HG02970 (cell line): ENCODE data around the gene RASD2.

Experiments
- ATAC-seq: cut with Tn5 transposase; IDR thresholded peaks from one replicate; pipeline ENCODE4 v1.9.1; 2021; ENCODE audit warnings: mild to moderate bottlenecking, moderate library complexity, moderate number of reproducible peaks; ENCODE audit not compliant: unreplicated experiment, low FRiP score

The RASD2 gene

DNA sequence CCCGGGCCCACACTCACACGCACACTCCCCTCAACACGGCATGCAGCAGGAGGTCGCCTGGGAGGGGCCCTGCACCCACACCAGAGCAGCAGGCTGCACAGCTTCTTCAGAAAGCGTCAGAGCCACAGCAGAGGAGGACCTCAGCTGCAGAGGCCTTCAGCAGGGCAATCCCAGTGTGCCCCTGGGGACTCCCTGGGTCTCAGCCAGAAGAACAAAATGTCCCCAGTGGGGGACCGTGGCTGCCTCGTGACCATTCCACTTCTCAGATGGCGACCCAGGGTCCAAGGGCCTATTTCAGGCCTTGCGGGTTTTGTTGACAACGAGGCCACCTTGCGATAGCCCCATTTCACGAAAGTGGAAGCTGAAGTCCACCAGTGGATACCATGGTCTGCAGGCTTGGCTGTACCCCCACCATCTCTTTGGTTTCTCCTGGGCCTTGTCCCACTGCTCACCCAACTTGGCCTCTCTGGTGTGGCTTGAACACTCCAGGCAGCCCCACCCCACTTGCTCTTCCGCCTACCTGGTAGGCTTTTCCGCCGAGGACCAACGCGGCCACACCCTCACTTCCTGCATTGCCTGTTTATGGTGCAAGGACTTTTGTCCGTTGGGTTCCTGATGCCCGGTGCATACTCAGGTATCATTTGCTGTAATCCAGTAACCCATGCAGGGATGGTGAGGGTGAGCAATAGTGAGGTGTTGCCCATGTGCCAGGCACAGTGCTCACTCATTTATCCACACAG, 38.4 kb downstream of the RASD2 start:
- ATAC-seq = no peak

DNA sequence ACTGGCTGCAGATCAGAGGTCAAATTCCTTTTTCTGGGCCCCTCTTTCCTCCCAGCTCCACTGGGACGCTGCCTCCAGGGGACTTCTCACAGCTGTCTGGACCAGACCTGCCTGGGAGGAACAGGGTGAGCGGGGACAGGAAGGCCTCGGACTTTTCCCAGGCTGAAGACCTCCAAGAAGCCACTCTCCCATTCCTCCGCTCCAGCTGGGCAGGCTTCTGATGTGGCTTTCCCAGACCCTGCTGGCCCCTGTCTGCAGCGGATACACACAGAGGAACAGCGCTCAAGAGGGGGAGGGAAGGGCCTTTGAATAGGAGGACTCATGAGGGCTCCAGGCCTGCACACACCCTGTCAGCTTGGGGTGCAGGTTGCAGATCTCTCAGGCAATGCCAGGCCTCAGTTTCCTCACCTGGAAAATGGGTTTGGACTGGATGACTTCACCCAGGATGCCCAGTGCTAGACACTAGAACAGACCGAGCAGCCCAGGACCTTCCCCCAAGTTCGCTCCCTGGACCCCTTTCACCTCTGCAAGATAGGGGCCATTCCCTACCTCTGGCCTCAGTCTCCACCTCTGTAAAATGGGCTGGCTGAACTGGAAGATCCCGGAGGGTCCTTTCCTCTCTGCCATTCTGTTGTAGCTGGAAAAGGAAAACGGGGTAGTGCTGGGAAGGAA, 39.9 kb downstream of the RASD2 start:
- ATAC-seq = no peak

DNA sequence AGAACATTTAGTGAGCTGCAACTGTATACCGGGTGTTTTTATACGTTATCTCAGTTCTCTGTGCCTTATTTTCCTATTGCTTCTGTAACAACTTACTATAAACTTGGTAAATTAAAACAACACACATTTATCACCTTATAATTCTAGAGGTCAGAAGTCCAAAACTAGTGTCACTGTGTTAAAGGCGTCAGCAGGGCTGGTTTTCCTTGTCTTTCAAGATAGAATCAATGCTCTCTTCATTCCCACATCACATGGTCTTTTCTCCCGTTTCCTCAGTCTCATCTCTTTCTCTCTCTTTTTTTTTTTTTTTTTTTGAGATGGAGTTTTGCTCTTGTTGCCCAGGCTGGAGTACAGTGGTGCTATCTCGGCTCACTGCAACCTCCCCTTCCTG, 40.4 kb downstream of the RASD2 start:
- ATAC-seq = no peak

DNA sequence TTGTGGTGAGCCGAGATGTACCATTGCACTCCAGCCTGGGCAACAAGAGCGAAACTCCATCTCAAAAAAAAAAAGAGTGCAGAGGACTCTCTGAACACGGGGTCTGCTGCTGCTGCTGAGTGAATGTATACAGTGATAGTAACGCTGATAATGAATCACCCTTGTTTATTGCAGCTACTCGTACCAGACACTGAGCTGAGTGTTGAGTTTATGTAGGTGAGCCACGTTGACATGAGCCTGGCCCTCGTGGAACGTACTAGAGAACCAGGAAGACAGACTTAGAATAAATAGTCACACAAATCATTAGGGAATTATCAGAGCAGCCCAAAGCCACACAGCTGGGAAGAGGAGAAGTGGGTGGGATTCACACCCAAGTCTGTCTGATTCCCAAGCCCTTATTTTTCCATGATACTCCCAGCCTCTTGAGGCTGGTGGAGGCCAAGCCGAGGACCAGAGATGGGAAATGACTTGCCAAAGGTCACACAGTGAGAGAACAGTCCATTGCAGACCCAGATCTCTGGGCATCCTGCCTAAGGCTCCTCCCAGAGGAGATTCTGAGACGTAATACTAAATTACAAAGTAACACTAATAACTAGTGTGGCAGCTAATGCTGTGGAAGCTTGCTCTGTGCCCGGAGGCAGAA, 41.7 kb downstream of the RASD2 start:
- no peak for ATAC-seq

DNA sequence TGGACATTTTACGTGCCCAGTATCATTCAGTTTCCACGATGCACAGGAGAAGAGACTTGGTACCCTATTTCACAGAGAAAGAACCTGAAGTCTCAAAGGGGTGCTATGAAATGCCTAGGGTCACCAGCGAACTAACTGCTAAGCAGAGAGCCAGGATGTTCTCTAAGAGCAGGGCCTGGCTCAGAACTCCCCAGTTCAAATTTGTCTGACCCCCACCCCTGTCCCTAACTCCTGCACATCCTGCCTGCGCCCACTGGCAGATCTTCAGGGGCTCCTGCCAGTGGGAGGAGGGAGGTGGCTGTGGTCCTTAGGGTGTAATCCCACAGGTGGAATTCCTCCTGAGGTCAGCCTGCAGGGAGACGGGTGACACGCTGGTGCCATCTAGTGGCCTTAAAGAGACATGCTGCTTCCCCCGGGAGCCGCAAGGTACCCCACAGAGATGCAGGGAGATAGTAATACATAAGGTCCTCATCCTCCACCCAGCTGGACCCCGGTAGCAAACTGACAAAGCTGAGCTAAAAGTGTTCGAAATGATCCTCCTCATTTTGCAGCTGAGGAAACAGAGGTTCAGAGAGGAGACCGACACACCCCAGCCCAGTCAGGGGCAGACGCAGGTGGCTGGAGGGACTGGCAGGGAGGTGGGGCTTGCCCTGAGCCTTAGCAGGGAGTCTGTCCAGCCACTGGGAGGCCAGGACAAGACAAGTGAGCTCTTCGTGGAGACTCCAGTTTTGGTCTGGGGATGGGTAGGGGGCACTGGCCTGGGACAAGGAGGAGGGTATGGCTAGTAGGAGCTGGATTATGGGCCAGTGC, 42.4 kb downstream of the RASD2 start:
- no peak for ATAC-seq

DNA sequence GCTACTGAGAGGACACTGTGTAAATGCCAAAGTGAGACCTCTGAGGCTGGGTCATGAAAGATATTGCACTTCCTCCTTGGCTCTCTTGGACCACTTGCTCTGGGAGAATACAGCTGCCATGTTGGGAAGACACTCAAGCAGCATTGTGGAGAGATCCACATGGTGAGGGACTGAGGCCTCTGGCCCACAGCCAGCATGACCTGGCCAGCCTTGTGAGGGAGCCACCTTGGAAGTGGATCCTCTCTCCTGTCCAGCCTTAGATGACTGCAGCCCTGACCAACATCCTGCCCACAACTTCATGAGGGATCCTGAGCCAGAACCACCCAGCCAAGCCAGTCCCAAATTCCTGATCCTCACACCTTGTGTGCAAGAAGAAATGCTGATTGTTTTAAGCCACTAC, 46.1 kb downstream of the RASD2 start:
- ATAC-seq = no peak

DNA sequence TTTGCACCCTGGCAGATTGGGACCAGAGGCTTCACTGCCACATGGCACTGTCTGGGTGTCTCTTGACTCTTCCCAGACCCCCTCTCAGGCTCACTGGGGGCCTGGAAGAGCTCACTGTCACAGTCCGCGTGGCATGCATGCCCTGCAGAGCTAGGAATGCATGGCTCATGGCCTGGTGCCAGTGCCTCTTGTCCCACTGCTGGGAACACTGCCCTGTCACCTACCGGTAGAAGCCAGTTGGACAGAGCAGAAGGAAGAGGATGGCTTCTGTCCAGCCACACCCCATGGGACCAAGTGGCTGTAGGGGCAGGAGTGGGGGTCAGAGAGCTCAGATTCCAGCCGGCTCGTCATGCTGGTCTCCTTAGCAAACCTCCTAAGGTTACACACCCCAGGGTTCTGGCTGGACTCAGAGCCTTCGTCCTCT, 46.8 kb downstream of the RASD2 start:
- no peak for ATAC-seq

DNA sequence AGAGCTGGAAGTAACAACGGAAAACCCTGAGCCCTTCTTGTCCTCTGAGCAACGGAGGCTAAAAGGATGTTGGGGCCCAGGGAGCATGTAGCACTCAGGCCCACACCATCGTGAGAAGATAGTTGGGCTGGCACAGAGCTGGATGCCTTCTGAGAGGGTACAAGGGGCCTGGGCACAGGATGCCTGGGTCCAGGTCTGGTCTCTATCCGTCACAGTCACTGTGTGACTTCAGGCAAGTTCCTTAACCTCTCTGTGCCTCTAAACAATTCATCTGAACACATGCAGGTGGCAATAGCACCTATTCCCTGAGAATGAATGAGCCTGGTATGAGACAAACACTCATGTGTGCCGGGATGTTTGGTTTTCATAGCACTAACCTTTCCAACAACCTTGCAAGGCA, 47.3 kb downstream of the RASD2 start:
- no peak for ATAC-seq

DNA sequence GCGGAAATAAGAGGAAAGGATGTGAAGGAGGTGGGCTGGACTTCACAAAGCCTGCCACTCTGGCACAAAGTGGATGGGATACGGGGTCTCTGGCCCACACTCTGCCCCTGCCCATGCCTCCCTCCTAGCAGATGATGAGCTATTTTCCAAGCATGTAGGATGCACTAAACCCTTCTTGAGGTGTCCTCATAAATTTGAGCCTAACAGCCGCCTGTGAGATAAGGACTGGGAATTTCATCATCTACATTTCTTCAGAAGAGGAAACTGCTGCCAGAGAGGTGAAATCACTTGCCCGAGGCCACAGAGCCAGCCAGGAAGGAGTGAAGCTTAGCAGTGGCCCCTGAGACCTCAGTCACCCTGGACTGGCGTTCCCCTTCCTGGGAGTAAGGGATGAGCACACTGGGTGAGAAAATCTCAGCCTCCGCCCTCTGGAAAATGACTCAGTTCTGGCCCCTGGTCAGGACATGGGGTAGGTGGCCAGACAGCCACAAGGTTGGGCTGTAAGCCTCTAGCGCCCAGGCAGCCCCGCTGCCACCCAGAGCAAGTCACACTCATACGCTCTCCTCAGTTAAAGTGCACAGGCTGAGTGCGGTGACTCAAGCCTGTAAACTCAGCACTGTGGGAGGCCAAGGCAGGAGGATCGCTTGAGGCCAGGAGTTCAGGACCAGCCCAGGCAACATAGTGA, 48.6 kb downstream of the RASD2 start:
- ATAC-seq = no peak

DNA sequence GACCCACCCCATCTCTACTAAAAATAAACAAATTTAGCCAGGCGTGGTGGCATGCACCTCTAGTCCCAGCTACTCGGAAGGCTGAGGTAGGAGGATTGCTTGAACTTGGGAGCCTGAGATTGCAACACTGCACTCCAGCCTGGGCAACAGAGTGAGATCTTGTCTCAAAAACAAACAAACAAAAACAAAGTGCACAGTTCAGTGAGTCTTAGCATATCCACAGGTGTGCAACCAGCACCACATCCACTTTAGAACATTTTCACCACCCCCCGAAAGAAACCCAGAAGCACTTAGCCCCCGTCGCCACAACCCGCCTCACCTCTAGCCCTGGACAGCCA, 49.1 kb downstream of the RASD2 start:
- no peak for ATAC-seq

DNA sequence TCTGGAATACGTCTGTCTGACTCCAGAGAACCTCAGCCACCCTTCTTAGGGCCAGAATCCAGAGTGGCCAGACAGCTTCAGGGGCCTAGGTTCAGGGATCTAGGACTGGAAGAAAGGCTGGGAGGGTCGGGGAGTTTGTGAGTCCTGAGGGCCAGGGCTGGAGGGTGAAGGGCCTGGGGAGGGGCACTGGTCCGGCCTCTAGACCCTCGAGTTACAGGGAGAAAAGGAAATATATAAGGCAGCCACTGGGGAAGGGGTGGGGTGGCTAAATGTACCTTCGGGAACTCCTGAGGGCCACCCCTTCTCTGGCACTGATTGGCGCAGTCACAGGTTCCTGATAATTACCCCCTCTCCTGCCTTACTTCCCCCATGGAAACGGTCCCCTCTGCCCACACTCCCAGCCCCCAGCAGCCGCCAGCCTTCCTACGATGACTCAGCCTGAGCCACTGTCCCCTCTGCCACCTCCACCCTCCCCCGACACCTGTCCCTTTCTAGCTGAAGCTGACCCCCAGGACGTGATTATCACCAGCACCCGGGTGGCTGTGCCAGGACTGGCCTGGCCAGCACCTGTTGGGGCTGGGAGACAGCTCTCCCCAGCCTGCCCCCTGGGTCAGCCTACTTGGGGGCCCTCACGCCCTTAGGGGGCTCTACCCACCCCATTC, 50.1 kb downstream of the RASD2 start:
- no peak for ATAC-seq

DNA sequence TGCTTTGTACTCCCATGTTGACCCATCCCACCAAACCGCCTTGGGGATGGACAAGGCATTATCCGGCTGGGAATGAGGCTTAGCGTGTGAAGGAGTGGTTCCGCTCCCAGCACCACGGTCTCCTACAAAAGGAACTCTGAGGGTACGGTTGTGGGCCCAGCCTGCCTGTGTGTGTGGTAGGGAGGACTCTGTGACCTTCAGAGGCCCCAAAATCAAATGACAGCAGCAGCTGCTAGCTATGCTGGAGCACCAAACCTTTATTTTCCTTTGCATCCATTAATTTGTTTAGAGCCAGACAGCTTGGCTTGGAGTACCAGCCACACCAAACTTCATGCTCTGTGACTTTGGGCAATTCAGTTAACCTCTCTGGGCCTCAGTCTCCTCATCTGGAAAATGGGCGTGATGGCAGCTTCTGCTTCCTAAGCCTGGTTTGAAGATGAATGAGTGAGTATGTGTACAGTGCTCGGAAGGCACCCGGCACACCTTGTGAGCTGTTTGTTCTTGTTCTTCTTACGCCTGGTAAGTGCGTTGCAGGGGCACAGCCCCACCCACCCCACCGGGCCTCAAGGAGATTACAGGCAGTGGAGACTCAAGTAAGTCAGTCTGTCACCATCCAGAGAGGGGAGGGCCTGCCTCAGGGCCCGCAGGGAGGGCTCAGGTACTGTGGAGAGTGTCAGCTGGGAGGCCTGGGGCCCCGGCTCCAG, 51.2 kb downstream of the RASD2 start:
- ATAC-seq = no peak

DNA sequence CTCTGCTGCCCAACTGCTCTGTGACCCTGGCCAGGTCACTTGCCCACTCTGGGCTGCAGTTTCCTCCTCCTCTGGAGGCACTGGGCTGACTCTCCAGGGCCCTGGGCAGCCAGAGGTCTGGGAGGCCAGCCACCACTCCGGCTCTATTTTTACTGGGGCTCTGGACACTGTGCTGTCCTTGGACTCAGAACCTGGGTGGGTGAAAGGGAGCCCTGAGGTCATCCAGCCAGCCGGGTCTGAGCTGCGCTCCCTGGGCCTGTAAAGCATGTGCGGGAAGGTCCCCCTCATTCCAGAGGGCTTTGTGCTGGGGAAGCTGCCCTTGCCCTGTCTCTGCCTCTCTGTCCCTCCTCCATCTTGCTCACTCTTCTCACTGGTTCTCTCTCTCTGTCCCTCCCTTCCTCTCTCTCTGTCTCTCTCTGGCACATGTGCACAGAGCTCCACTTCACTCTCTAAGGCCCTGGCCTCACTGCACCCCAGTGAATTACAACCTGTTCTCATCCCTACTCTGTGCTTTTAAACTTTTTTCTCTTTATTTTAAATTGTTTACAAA, 51.9 kb downstream of the RASD2 start:
- no peak for ATAC-seq

DNA sequence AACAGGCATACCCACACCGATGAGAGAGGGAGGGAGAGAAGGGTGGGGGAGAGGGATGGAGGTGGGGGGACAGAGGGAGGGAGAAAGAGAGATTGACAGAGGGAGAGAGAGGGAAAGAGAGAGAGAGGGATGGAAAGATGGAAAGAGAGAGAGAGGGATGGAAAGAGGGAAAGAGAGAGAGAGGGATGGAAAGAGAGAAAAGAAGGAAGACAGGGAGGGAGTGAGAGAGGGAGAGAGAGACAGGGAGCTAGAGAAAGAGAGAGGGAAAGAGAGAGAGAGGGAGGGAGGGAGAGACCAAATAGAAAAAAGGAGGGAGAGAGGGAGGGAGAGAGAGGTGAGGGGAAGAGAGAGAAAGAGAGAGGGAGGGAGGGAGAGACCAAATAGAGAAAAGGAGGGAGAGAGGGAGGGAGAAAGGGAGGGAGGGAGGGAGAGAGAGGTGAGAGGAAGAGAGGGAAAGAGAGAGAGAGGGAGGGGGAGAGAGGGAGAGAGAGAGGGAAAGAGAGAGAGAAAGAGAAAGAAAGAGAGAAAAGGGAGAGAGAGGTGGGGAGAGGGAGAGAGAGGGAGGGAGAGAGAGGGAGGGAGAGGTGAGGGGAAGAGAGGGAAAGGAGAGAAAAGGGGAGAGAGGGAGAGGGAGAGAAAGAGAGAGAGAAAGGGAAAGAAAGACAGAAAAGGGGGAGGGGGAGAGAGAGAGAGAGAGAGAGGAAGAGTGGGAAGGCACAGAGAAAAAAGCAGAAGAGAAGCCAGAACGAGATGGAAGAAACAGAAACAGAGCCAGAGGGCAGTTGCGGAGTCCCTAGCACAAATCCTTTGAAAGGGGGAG, 52.6 kb downstream of the RASD2 start:
- no peak for ATAC-seq

DNA sequence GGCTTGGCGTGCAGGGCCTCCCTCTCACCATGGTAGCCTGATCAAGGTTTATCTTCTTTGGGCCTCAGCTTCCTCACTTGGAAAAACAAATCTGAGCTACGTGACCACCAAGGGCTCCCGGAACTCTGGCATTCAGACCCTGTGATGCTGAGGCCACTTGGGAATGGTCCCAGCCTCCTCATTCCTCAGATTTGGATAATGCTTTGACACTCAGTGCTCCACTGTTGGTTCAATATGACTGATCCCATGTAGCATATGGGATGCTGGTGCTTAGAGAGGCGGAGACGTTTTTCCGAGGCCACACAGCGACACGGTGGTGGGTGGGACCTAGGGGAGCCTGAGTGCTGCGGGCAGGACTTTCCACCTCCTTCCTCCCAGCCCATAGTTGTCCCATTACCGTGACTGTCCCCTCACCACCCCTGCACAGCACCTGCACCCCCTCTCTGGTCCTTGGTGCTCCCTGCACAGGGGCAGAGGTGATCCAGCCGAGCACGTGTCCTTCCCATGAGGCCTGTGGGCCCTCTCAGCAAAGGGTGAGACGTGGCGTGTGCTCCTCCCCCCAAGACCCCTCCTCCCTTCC, 53.4 kb downstream of the RASD2 start:
- no peak for ATAC-seq

DNA sequence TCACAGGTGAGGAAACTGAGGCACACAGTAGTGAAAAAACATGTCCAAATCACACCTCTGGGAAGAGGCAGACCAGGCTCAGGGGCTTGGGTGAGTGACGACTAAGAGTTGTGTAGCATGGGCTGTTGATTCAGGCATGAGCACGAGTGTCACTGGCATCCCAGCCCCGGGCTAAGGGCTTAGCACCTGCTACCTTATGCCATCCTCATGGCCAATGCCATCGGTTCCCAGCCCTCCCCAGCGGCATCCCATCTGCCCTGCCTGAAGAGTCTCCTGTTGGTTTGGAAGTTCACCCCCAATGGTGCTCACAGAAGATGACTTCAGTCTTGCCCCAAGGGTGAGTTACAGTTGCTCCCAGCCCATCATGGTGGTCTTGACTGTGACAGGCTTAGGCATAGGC, 54.1 kb downstream of the RASD2 start:
- ATAC-seq = no peak

DNA sequence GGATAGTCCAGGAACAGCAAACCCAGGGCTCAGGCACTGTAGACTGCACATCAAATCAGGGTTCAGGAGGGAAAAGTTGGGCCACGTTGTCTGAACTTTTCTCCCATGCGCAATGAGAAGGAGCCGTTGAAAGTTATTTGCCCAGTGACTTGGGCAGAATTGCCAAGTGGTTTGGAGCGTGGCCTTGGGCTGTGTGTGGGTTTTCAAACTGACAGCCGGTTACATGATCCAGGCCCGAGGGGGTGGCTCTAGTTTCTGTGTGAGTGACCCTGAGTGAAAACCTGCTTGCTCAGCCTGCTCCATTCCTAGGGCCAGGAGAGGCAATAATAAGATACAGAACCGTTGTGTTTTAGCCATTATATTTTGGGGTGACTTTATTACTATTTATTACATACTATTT, 56.2 kb downstream of the RASD2 start:
- no peak for ATAC-seq
